GM21423 (cell line): ENCODE results near the gene KLHL26.

Experiments
- ATAC-seq: cut with Tn5 transposase; IDR thresholded peaks from one replicate; pipeline ENCODE4 v1.9.1; 2021; ENCODE audit warnings: mild to moderate bottlenecking, moderate library complexity; ENCODE audit not compliant: unreplicated experiment

The KLHL26 gene

GRCh38 chr19:18612772-18613588 lies 23.8 kb upstream of the KLHL26 start, which contains the start of gene TMEM59L:
Gene TMEM59L, plus strand, starts transcription at chr19:18612870. Its CDS starts 89 bp downstream, at chr19:18612959.
- ATAC-seq, result no peak

- no peak for ATAC-seq
Measured at GRCh38 chr19:18613589-18614234, 23.1 kb upstream of the KLHL26 start.

DNA sequence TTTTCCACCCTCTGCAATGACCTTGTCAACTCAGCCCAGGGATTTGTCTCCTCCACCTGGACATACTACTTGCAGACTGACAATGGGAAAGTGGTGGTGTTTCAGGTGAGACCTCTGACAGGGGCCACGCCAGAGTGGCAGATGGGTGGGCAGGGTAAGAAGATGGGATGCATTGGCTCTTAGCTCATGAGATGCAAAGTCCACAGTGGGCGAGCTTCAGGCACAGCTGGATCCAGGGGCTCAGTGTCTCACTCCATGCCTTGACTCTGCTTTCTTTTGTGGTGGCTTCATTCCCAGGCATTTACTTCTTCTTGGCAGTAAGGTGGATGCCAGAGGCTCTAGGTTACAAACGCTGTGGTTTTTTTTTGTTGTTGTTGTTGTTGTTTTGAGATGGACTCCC lies 20.8 kb upstream of the KLHL26 start:
- ATAC-seq, result no peak

DNA sequence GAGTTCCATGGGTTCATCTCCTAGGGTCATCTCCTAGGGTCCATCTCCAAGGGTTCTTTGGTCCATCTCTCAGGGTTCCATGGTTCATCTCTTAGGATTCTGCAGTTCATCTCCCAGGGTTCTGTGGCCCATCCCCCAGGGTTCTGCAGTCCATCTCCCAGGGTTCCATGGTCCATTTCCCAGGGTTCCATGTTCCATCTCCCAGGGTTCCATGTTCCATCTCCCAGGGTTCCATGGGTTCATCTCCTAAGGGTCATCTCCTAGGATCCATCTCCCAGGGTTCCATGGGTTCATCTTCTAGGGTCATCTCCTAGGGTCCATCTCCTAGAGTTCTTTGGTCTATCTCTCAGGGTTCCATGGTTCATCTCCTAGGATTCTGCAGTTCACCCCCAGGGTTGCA lies 19.3 kb upstream of the KLHL26 start:
- ATAC-seq, result no peak

- no peak for ATAC-seq
Measured at GRCh38 chr19:18618236-18618635, 18.6 kb upstream of the KLHL26 start.

GRCh38 chr19:18620311-18620710 lies 16.5 kb upstream of the KLHL26 start:
- no peak for ATAC-seq

DNA sequence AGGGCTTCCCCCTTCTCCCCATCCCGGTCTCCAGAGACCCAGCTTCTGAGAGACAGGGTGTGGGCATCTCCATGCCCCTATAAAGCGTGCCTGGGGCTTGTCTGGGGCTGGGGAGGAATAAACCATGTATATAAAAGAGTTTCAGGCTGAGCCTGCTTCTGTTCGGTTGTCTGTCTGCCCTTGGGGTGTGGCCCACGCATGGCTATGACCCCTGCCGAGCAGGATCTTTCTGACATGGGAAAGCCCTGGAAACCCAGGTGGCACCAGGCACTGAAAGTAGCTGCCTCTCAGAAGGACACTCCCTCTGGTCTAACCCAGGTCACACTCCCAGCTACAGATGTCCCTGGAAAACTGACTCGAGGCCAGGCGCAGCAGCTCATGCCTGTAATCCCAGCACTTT lies 15.9 kb upstream of the KLHL26 start:
- ATAC-seq, result no peak

- no peak for ATAC-seq
Measured at GRCh38 chr19:18626906-18627305, 9.9 kb upstream of the KLHL26 start.

DNA sequence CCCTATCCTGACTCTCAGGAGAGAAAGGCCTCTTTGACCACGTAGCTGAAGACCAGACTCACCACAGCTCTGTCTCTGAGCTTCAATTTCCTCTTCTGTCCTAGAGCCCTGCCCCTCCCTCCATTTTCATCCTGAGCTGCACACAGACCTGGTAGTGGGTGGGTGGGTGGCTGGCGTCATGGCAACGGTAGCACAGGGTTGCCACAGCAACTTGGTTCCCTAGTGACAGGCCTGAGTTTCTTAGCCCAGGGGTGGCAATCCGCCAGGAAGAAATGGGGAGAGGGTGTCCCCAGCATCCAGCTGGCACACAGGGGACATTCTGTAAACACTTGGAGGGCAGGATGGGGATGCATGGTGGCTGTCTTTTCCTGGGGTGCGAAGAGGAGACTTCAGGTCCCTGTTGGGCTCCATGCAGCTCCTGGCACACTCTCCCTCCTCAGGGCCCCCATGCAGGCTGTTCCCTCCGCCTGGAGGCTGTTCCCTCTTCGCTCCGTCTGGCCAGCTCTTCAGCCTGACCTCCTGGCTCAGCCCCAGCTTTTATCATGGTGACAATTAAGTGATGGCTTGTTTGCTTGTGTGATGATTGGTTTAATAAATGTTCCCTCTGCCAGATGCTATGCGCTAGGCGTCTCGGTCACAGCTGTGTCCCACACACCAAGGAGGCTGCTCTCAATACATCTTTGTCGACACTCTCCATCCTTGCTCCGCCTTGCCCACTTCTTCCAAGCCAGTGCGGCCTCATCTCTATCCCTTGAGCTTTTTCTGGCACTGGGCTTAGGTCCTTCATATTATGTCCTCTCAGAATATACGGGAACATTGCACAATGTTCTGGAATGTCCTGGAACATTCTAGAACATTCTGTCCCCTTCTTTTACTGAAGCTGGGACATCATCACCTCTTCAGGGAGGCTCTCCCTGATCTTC lies 7.4 kb upstream of the KLHL26 start:
- ATAC-seq, result no peak

DNA sequence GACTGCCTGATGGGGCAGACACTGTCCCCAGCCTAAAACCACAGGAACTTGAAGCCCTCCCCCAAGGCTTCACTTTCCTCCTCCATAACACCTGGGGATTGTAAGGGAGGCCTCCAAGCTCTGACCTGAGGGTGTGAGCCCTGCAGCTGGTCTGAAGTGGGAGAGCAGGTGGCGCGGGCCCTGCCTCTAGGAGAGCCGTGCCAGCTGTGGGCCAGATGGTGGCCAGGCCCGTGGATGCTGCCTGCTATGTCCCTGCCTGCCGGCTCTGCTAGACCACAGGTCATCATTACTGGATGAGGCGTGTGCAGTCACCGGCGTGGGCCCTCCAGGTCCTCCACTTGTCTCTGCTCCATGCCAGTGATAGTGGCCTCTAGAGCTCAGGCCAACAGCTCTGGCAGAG lies 3.5 kb upstream of the KLHL26 start:
- no peak for ATAC-seq

- no peak for ATAC-seq
Measured at GRCh38 chr19:18634612-18635297, 2.1 kb upstream of the KLHL26 start.

DNA sequence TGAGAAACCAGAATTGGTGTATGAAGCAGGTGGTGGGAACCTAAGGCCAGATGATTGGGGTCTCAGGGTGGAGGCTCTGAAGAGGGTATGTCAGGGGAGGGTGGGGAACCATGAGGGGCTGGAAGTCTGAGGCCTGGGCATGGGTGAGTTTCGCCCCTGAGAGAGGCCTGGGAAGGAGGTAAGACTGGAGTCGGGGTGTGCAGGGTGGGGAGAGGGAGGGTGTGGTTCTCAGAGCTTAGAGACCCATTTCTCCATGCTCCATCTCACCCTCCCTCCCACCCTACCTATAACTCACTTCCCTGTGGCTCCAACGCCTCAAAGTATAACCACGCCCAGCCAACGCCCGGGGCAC lies 1.0 kb upstream of the KLHL26 start:
- no peak for ATAC-seq

GRCh38 chr19:18636183-18636968 lies 452 bp upstream of the KLHL26 start:
- peak; percentile 81 for ATAC-seq

DNA sequence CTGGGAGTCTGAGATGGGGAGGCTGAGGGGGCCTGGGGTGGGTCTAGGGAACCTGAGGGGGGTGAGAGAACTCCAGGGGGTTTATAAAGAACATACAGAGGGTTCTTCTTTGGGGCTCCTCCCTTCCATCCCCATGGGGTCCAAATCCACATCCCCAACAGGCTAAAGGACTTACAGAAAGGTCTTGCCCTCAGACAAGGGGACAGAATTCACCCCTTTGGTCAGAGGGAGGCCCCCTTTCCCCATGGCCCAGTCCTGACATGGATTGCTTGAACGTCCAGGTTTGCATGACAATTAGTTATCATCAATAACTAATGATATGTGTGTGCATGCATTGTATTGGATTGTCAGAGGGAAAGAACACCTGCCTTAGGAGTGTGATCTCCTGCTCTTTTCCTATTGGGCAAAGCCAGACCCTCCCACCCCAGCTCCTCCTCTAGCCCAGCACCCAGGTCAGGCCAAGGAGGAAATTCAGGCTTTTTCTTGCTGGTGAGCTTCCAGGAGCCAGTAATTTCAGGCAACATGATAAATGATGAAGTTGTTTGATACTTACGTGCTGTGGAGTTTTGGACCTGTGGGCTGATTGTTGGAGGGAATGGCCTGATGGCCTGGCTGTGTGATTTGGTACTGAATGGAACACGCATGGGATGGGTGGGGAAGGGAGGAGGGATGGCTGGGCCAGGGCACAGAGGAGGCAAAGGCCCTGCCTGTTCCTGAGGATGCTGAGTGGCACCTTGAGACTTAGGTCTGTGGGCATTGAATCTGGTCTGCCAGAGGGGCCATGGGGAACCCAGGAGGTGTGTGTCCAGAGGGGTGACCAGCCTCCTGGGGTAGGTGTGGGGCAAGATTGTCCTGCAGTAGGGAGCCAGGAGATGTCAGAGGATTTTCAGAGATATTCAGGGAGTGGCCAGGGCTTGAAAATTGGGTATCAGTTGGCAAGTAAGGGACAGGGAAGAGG lies 1.1 kb downstream of the KLHL26 start:
- no peak for ATAC-seq

DNA sequence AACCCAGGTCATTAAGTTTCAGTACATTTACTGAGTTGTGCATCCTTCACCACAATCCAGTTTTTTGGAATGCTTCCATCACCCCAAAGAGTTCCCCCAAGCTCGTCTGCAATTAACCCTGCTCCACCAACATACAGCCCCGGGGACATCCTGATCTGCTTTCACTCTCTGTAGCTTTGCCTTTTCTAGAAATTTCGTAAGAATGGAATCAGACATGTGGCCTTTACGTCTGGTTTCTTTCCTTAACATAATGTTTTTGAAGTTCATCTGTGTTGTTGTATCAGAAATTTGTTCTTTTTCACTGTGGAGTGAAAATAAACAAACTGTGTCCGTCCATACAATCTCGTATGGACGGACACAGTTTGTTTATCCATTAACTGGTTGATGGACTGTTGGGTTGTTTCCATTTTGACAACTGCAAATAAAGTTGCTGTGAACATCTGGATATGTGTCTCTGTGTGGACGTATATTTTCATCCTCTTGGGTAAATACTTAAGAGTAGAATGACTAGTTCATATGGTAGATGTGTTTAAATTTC lies 2.9 kb downstream of the KLHL26 start:
- ATAC-seq, result no peak

GRCh38 chr19:18644196-18645034 lies 7.6 kb downstream of the KLHL26 start:
- no peak for ATAC-seq

DNA sequence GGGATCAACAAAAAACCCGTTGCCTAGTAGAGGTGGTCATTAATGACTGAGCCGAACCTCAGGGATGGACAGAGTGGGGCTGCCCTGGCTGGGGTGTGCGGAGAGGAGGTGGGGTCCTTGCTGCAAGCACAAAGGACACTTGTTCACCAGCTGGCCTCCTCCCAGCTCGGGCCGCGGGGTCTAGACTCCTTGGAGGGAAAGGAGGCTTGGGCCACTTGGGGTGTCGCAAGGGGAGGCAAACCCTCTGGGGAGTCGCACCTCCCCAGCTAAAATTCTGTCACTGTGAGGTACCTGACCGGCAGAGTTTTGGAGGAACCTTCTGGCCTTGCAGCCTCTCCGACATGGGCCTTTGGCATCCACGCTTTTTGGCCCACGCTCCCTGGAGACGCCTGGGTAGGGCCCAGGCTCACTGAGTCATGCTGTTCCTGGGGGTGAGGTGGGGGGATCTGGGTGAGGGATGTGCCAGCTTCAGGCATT lies 8.2 kb downstream of the KLHL26 start:
- no peak for ATAC-seq
